Measurements from ENCODE around the gene RCOR1. TPM values are rescaled to one million over a fixed set of nuclear protein-coding genes. Genes with fewer than 3 reads are reported as not detected.
"Not testable (repeated sequence)": the region's sequence is repeated elsewhere in the genome, so short reads cannot be mapped to it uniquely, and the experiment has no call there.

Gene RCOR1
- 25.1 TPM for polyA plus RNA-seq (2012; ENCODE audit: insufficient read depth, insufficient read length, low read depth)

- peak; percentile 99 for DNase-seq
- Histone ChIP-seq H3K4me1 (peaks cover 10% of the 10 kb centered on the region), H3K36me3 (peaks cover 13% of the 10 kb centered on the region), H3K9me3 (no peaks in the 10 kb centered on the region), H3K27me3 (no peaks in the 10 kb centered on the region), H3K4me3 (ENCODE audit: low read depth, low read length) (peak within 1 kb of the TSS; percentile 92)
- TF ChIP-seq, protein P1, sequence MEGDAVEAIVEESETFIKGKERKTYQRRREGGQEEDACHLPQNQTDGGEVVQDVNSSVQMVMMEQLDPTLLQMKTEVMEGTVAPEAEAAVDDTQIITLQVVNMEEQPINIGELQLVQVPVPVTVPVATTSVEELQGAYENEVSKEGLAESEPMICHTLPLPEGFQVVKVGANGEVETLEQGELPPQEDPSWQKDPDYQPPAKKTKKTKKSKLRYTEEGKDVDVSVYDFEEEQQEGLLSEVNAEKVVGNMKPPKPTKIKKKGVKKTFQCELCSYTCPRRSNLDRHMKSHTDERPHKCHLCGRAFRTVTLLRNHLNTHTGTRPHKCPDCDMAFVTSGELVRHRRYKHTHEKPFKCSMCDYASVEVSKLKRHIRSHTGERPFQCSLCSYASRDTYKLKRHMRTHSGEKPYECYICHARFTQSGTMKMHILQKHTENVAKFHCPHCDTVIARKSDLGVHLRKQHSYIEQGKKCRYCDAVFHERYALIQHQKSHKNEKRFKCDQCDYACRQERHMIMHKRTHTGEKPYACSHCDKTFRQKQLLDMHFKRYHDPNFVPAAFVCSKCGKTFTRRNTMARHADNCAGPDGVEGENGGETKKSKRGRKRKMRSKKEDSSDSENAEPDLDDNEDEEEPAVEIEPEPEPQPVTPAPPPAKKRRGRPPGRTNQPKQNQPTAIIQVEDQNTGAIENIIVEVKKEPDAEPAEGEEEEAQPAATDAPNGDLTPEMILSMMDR (IDR thresholded peaks at IDR 0.05; ENCODE audit: low read depth, low read length) = no peak
Measured at GRCh38 chr14:102591944-102592762, at the start of gene RCOR1. Gene RCOR1, plus strand, starts transcription at chr14:102592649. Its CDS starts 238 bp downstream, at chr14:102592887.

- Histone ChIP-seq H3K4me1 (peaks cover 14% of the 10 kb centered on the region), H3K36me3 (no peaks in the 10 kb centered on the region), H3K9me3 (no peaks in the 10 kb centered on the region), H3K27me3 (no peaks in the 10 kb centered on the region), H3K4me3 (ENCODE audit: low read depth, low read length) (no peak overlapping the region)
- no peak for DNase-seq
- TF ChIP-seq, protein P1 (IDR thresholded peaks at IDR 0.05; ENCODE audit: low read depth, low read length) = no peak
Measured at GRCh38 chr14:102544046-102544746, 48.3 kb upstream of the RCOR1 start.

- Histone ChIP-seq H3K27me3 (no peaks in the 10 kb centered on the region), H3K4me3 (ENCODE audit: low read depth, low read length) (no peak overlapping the region), H3K9me3 (no peaks in the 10 kb centered on the region), H3K4me1 (peaks cover 8% of the 10 kb centered on the region), H3K36me3 (no peaks in the 10 kb centered on the region)
- TF ChIP-seq, protein P1 (IDR thresholded peaks at IDR 0.05; ENCODE audit: low read depth, low read length) = no peak
- no peak for DNase-seq
Measured at GRCh38 chr14:102544747-102545460, 47.5 kb upstream of the RCOR1 start.

DNA sequence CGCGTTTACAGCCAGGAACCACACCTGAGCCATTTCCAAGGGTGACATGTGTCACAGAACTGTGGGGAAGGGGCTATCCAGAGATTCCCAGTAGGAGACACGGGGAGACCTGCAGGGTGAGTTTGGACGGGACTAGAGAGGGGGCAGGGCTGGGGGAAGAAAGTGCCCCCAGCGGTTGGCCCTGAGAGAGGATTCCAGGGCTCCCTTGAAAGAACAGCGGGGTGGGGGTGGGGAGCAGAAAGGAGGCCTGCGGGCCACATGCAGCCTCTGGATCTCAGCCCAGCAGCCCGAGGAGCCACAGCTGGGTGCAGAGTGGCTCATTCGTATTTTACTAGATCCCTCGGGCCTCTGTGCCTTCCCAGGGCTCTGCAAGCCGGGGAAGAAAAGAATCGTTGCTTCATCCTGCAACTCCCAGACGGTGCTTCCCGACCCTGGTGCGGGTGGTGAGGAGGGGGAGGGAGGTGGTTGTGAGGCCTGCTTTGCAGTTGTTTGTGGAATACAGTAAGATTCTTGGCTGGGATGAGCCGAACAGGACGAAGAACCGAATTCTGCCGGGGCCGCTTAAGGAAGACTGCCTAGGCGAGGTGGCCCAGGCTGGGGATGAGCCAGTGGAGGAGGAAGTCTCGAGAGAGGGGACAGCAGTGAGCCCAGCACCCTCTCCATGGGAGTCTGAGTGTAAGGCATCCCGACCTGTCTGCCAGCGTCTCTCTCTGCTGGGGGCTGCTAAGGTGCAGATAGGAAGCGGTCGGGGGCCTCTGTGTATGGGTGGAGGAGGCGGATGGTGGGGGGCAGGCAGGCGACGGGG lies 46.8 kb upstream of the RCOR1 start:
- DNase-seq = no peak
- H3K27me3 ChIP-seq = no peaks in the 10 kb centered on the region
- TF ChIP-seq, protein P1 (IDR thresholded peaks at IDR 0.05; ENCODE audit: low read depth, low read length) = no peak
- H3K4me3 ChIP-seq (ENCODE audit: low read depth, low read length) = no peak overlapping the region
- no peaks in the 10 kb centered on the region for H3K36me3 ChIP-seq
- H3K4me1 ChIP-seq = peaks cover 4% of the 10 kb centered on the region
- no peaks in the 10 kb centered on the region for H3K9me3 ChIP-seq

DNA sequence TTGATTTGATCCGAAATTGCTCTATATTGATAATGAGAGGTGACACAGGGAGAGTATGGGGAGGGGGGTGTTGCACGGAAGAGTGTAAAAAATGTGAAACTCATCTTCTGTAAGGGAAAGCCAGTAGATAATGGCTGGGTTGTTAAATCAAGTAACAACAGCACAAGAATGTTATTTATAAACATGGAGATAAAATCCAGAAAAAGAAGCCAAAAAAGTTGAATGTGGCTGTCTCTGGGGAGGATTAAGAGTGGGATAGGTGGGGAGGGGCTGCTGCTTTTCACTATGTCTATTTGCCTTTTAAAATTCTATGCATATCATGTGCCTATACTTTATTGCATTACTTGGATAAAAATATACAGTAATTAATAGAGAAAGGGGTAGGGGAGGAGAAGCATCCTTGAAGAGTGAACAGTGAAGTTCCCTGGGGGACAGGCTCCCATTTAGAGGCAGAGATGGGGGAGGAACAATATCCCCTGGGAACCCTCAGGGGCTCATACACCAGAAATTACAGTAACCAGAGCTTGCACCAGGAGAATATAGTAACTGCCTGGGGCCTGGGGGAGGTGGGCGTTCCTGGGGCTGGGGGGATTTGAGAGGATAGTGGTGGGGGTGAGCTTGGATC lies 43.7 kb upstream of the RCOR1 start:
- TF ChIP-seq, protein P1 (IDR thresholded peaks at IDR 0.05; ENCODE audit: low read depth, low read length) = no peak
- Histone ChIP-seq H3K27me3 (no peaks in the 10 kb centered on the region), H3K4me3 (ENCODE audit: low read depth, low read length) (no peak overlapping the region), H3K36me3 (no peaks in the 10 kb centered on the region), H3K9me3 (no peaks in the 10 kb centered on the region), H3K4me1 (no peaks in the 10 kb centered on the region; the same call in 1 of the 2 replicates)
- DNase-seq = no peak

DNA sequence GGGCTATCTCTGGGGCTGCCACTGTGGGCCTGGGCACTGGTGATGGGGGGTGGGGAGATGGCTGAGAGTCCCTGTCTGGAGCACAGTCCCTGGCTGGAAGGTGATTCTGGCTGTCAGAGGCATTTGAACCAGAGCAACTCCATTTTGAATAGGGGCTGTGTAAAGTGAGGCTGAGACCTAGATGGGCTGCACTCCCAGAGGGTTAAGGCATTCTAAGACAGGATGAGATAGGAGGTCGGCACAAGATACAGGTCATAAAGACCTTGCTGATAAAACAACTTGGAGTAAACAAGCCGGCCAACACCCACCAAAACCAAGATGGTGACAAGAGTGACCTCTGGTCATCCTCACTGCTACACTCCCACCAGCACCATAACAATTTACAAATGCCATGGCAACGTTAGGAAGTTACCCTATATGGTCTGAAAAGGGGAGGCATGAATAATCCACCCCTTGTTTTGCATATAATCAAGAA lies 41.5 kb upstream of the RCOR1 start:
- not testable (repeated sequence) for H3K4me1 ChIP-seq; H3K4me3 ChIP-seq (ENCODE audit: low read depth, low read length); H3K36me3 ChIP-seq; H3K9me3 ChIP-seq; H3K27me3 ChIP-seq; DNase-seq

Data from BE2C (cell line).